NOMO-1 treated with dmso at 0.1 percent for 144 hours (cell line): ENCODE data around the gene CD47.

Experiments
- DNase-seq: peaks from one replicate; lab custom pipeline; 2025; ENCODE audit not compliant: unreplicated experiment; lab: John Stamatoyannopoulos, UW

The CD47 gene

GRCh38 chr3:108017587-108017986 lies 73.2 kb downstream of the CD47 start:
- DNase-seq, result no peak

DNA sequence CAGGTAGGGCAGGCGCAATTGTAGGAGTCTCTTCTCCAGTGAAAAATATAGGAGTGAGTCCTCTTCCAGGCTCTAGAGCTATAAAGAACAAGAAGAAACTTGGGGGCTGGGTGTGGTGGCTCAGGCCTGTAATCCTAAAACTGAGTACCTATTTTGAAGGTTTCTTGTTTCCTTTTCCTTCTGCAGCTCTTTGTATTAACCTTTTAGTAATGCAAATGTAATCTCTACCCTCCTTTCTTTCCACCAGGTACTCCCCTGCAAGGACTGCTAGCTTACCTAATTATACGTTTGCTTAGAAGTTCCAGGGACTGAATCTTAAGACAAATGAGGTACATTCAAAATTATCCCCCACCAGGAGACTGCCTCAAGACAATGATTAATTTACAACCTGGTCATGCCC lies 75.9 kb downstream of the CD47 start:
- DNase-seq, result no peak

- DNase-seq, result no peak
Measured at GRCh38 chr3:108013141-108014055, 77.4 kb downstream of the CD47 start.

GRCh38 chr3:108012304-108012703 lies 78.5 kb downstream of the CD47 start:
- DNase-seq, result no peak

DNA sequence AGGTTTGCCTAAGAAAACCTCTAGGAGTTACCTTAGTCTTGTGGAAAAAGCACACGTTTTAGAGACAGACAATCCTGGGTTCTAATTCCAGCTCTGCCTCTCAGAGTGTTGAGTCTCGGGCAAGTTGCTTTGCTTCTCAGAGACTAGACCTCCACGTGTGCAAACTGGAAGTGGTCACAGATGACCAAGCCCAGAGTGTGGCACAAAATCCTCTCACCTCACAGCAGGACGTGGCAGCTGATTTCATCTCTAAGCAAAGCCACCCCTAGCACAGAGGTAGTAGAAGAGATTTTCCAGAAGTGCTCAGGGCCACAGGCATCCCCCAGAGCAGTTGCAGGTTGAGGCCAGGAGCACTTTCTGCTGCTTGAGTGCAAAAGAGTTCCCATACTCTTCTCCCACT lies 79.2 kb downstream of the CD47 start:
- no peak for DNase-seq

DNA sequence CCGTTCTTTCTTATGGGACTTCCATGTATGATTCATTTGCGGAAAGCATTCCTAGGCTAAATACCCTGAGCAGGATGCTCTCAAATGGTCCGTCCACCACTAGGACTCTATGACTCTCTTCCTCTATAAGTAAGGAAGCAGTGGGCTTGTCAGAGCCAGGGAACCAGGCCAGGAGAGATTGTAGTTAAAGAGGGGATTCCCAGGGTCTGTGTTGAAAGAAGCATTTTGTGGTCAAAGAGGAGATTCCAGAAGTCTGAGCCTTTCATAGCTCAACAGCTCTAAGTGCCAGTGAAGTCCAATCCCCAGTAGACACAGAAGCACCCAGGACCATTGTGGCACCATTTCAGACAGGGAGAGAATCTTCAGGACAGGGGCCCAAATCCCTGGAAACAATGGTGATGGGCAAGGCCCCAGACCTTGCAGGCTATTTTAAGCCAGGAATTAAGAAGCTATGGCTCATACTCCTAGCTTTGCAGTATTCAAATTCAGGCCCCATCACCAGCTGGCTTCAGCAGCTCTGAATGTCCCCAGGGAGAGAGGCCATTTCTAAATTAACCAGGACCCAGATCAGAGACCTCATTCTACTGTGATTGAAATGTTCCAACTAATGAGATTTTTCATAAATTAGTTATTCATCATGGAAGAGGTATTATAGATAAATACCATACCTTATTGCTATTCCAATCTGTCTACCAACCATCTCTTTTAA lies 81.7 kb downstream of the CD47 start:
- no peak for DNase-seq

- no peak for DNase-seq
Measured at GRCh38 chr3:108008106-108008505, 82.7 kb downstream of the CD47 start.

DNA sequence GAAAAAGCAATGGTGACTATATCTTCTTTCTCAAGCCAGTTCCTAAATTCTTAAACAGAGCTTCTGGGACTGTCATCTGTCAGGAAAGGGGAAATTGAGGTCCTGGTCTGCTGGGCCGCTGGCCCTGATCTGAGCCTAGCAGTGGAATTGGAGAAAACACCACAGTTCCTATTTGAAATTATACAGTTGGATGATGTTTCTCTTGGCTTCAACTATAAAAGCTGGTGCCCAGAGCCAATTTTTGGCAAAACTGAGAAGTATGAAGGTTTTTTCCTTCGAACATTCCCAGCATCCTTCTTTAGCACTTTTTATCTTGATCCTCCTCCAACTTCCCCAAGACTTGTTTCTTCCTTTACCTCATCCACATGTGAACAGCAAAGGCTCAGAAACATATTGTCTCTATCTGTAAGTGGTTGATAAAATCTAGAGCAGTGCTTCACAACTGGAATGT lies 83.9 kb downstream of the CD47 start:
- no peak for DNase-seq

- DNase-seq, result no peak
Measured at GRCh38 chr3:108006077-108006771, 84.6 kb downstream of the CD47 start.

DNA sequence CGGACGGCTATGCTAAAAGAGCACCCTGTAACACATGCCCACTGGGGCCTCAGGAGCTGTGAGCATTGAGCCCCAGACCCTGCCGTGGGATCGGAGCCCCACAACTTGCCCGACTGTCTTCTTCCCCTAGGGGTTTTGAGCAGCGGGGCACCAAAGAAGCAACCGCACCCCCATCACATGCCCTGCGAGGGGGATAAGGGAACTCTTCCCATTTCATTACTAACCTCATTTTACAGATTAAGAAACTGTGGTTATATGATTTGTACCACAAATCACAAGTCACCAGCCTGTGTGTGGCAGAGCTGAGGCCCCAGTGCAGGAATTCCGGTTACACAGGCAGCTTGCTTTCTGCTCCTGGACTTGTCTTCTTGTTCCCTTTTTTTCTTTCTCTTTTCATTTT lies 86.2 kb downstream of the CD47 start:
- peak; percentile 79 for DNase-seq

- DNase-seq, result peak; percentile 29
Measured at GRCh38 chr3:108001457-108001856, 89.4 kb downstream of the CD47 start.

DNA sequence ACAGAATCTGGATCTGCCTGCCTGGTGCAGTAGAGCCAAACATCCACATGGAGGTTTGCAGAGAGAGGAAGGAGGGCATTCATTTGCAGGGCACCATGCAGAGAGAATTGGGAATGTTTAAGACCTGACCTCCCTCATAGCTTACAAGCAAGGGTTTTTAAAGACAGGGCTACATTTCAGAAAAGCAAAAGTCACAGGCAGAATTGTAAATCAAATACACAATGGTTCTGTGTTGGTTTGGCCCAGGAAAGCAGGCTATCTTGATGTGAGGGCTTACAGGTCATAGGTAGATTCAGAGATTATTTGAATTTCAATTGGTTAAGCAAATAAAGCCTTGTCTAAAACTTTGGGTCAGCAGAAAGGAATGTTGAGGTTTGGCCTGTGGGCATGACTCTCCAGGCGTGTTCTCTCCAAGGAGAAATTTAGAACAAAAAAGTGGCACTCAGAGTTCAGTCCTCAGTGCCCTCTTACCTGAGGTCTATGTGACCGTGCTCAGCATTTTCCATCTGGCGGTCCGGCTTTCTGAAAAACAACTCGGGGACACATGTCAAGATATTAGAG lies 91.5 kb downstream of the CD47 start:
- no peak for DNase-seq

- DNase-seq, result no peak
Measured at GRCh38 chr3:107997671-107998070, 93.2 kb downstream of the CD47 start.

GRCh38 chr3:107995823-107996222 lies 95.0 kb downstream of the CD47 start:
- no peak for DNase-seq

GRCh38 chr3:107994956-107995715 lies 95.7 kb downstream of the CD47 start:
- DNase-seq, result no peak

GRCh38 chr3:107994181-107994580 lies 96.7 kb downstream of the CD47 start:
- DNase-seq, result no peak

GRCh38 chr3:107993771-107994170 lies 97.1 kb downstream of the CD47 start:
- DNase-seq, result no peak
